Neural progenitor cell (in vitro differentiated cells): ENCODE results near the gene TUBG2. TPM values are rescaled to one million over a fixed set of nuclear protein-coding genes. Genes with fewer than 3 reads are reported as not detected.

Experiments
- DNase-seq: peaks from one replicate; pipeline ENCODE4 v3.0.0-alpha.2; 2016; ENCODE audit warnings: low spot score
- H2AFZ ChIP-seq: fragments of 200-600 bp; sonication (generic); replicated peaks from 2 replicates; pipeline ENCODE4 v1.6.1; 2016; ENCODE audit warnings: antibody characterized with exemption
- H3F3A ChIP-seq: fragments of 200-600 bp; sonication (generic); 2 replicates; pipeline ENCODE4 v1.6.1; 2016; ENCODE audit warnings: antibody characterized with exemption, low read depth
- H3K27ac ChIP-seq: fragments of 200-600 bp; sonication (generic); 2 replicates; pipeline ENCODE4 v1.5.1; 2016; ENCODE audit warnings: mild to moderate bottlenecking
- H3K27me3 ChIP-seq: fragments of 200-600 bp; sonication (generic); 2 replicates; pipeline ENCODE4 v1.6.1; 2016; ENCODE audit warnings: mild to moderate bottlenecking, moderate library complexity
- H3K36me3 ChIP-seq: fragments of 200-600 bp; sonication (generic); 2 replicates; pipeline ENCODE4 v1.5.1; 2016
- H3K4me1 ChIP-seq: fragments of 200-600 bp; sonication (generic); 2 replicates; pipeline ENCODE4 v1.6.1; 2016; ENCODE audit warnings: mixed run types
- H3K4me2 ChIP-seq: fragments of 200-600 bp; sonication (generic); 2 replicates; pipeline ENCODE4 v1.6.1; 2016
- H3K4me3 ChIP-seq: fragments of 200-600 bp; sonication (generic); 2 replicates; pipeline ENCODE4 v1.5.1; 2016
- H3K79me2 ChIP-seq: fragments of 200-600 bp; sonication (generic); 2 replicates; pipeline ENCODE4 v1.6.1; 2016; ENCODE audit warnings: low read depth
- H3K9ac ChIP-seq: fragments of 200-600 bp; sonication (generic); 2 replicates; pipeline ENCODE4 v1.6.1; 2016
- H3K9me3 ChIP-seq: fragments of 200-600 bp; sonication (generic); 2 replicates; pipeline ENCODE4 v1.5.1; 2016; ENCODE audit warnings: low read depth
- H4K20me1 ChIP-seq: fragments of 200-600 bp; sonication (generic); 2 replicates; pipeline ENCODE4 v1.6.1; 2016; ENCODE audit warnings: low read depth
- H3K27ac Mint-ChIP-seq: 3 replicates; pipeline ENCODE4 v1.8.0; 2021; ENCODE audit warnings: mixed read lengths
- H3K27me3 Mint-ChIP-seq: 2 replicates; pipeline ENCODE4 v1.8.0; 2022; ENCODE audit warnings: low read depth, mild to moderate bottlenecking, inconsistent platforms, moderate library complexity, mixed read lengths; ENCODE audit not compliant: insufficient read depth
- H3K36me3 Mint-ChIP-seq: 3 replicates; pipeline ENCODE4 v1.8.0; 2021; ENCODE audit warnings: mixed read lengths
- H3K4me1 Mint-ChIP-seq: 3 replicates; pipeline ENCODE4 v1.8.0; 2021; ENCODE audit warnings: mixed read lengths
- H3K4me3 Mint-ChIP-seq: 3 replicates; pipeline ENCODE4 v1.8.0; 2021; ENCODE audit warnings: mild to moderate bottlenecking, moderate library complexity, mixed read lengths
- H3K9me3 Mint-ChIP-seq: 3 replicates; pipeline ENCODE4 v1.8.0; 2020; ENCODE audit warnings: mixed read lengths
- CTCF ChIP-seq: fragments of 200-600 bp; sonication (generic); IDR thresholded peaks from 2 replicates; pipeline ENCODE4 v1.5.1; 2017; ENCODE audit warnings: antibody characterized with exemption, mild to moderate bottlenecking
- EZH2 ChIP-seq: fragments of 200-600 bp; sonication (generic); IDR thresholded peaks from 2 replicates; pipeline ENCODE4 v1.6.1; 2017; ENCODE audit warnings: antibody characterized with exemption, mild to moderate bottlenecking, moderate library complexity
- EZH2phosphoT487 ChIP-seq: fragments of 200-600 bp; sonication (generic); IDR thresholded peaks from 2 replicates; pipeline ENCODE4 v1.6.1; 2017; ENCODE audit warnings: antibody characterized with exemption
- total RNA-seq: library from RNA; depleted of rRNA; stranded (reverse); fragments of >200 nt; gene quantifications from 2 replicates; pipeline ENCODE4 v1.2.3, GENCODE V29; 2015; ENCODE audit warnings: low replicate concordance

TUBG2 gene
- total RNA-seq, 1 donor from 2014 or later: 12.8 TPM

GRCh38 chr17:42686520-42687128 is 27.5 kb downstream of the TUBG2 start:
- no peak overlapping the region for H3K4me3 Mint-ChIP-seq
- H2AFZ ChIP-seq: no peak overlapping the region
- H3K4me1 Mint-ChIP-seq: peaks cover 24% of the 10 kb centered on the region
- H3K9me3 Mint-ChIP-seq: no peaks in the 10 kb centered on the region
- no peak overlapping the region for H3K9ac ChIP-seq
- no peak overlapping the region for H3K4me2 ChIP-seq
- no peaks in the 10 kb centered on the region for H3K79me2 ChIP-seq
- no peak overlapping the region for H3K27ac ChIP-seq
- peaks cover 8% of the 10 kb centered on the region for H3K27me3 ChIP-seq
- H3K9me3 ChIP-seq: no peaks in the 10 kb centered on the region
- peaks cover 23% of the 10 kb centered on the region for H3F3A ChIP-seq
- peaks cover 4% of the 10 kb centered on the region for H3K4me1 ChIP-seq
- TF ChIP-seq EZH2 (no peak), CTCF (no peak), EZH2phosphoT487 (no peak)
- peaks cover 23% of the 10 kb centered on the region for H3K36me3 Mint-ChIP-seq
- no peaks in the 10 kb centered on the region for H3K36me3 ChIP-seq
- H3K27me3 Mint-ChIP-seq: peaks cover 4% of the 10 kb centered on the region
- DNase-seq: no peak
- H3K27ac Mint-ChIP-seq: no peak overlapping the region
- no peak overlapping the region for H3K4me3 ChIP-seq
- peaks cover 7% of the 10 kb centered on the region for H4K20me1 ChIP-seq

- H3K4me1 Mint-ChIP-seq: peaks cover 17% of the 10 kb centered on the region
These were observed 28.7 kb downstream of the TUBG2 start for GRCh38 chr17:42687707-42688320.

GRCh38 chr17:42690596-42690995 is 31.5 kb downstream of the TUBG2 start:
- Histone ChIP-seq H4K20me1 (no peaks in the 10 kb centered on the region), H3K4me2 (no peak overlapping the region), H3F3A (no peaks in the 10 kb centered on the region), H3K9ac (no peak overlapping the region), H3K36me3 (no peaks in the 10 kb centered on the region), H2AFZ (no peak overlapping the region), H3K9me3 (no peaks in the 10 kb centered on the region), H3K27ac (no peak overlapping the region), H3K79me2 (no peaks in the 10 kb centered on the region), H3K27me3 (no peaks in the 10 kb centered on the region), H3K4me3 (no peak overlapping the region), H3K4me1 (no peaks in the 10 kb centered on the region)
- no peak overlapping the region for H3K27ac Mint-ChIP-seq
- H3K27me3 Mint-ChIP-seq: peaks cover 3% of the 10 kb centered on the region
- H3K4me3 Mint-ChIP-seq: no peak overlapping the region
- no peaks in the 10 kb centered on the region for H3K9me3 Mint-ChIP-seq
- H3K36me3 Mint-ChIP-seq: peaks cover 25% of the 10 kb centered on the region
- peaks cover 8% of the 10 kb centered on the region for H3K4me1 Mint-ChIP-seq
- DNase-seq: no peak
- TF ChIP-seq CTCF (no peak), EZH2phosphoT487 (no peak), EZH2 (no peak)

More at GRCh38 chr17:42687707-42688320, 28.7 kb downstream of the TUBG2 start:
- TF ChIP-seq CTCF: no peak
- TF ChIP-seq EZH2: no peak
- TF ChIP-seq EZH2phosphoT487: no peak
- Histone ChIP-seq H3K36me3 (no peaks in the 10 kb centered on the region), H2AFZ (no peak overlapping the region), H3K9me3 (no peaks in the 10 kb centered on the region), H3K79me2 (no peaks in the 10 kb centered on the region), H4K20me1 (peaks cover 7% of the 10 kb centered on the region), H3K27me3 (peaks cover 8% of the 10 kb centered on the region), H3K27ac (no peak overlapping the region), H3F3A (peaks cover 11% of the 10 kb centered on the region), H3K4me1 (no peaks in the 10 kb centered on the region), H3K4me2 (no peak overlapping the region), H3K4me3 (no peak overlapping the region), H3K9ac (no peak overlapping the region)
- no peaks in the 10 kb centered on the region for H3K9me3 Mint-ChIP-seq
- peaks cover 28% of the 10 kb centered on the region for H3K36me3 Mint-ChIP-seq
- DNase-seq: no peak
- no peak overlapping the region for H3K4me3 Mint-ChIP-seq
- H3K27ac Mint-ChIP-seq: no peak overlapping the region
- peaks cover 6% of the 10 kb centered on the region for H3K27me3 Mint-ChIP-seq
